ENCODE measurements around the gene MACROD2. TPM values are rescaled to one million over a fixed set of nuclear protein-coding genes. Genes with fewer than 3 reads are reported as not detected.
"Not testable (repeated sequence)": the region's sequence is repeated elsewhere in the genome, so short reads cannot be mapped to it uniquely, and the experiment has no call there.

MACROD2 gene
- total RNA-seq, 2 donors from 2014 or later: 8.3 to 21.8 TPM

- no peak for DNase-seq
- Histone ChIP-seq H3K27ac (no peak overlapping the region), H3K9me3 (no peaks in the 10 kb centered on the region), H3K36me3 (replicated peaks in 1 of 2; ENCODE audit: insufficient read depth in 1 of 2, low read depth in 2 of 2) (no peaks in the 10 kb centered on the region), H3K27me3 (no peaks in the 10 kb centered on the region), H3K4me1 (no peaks in the 10 kb centered on the region), H3K4me3 (no peak overlapping the region)
- intact Hi-C loops (cut with DNase I): no loop called here
- ATAC-seq: no peak
- no peak for TF ChIP-seq POLR2A (IDR thresholded peaks at IDR 0.05)
- no peak for TF ChIP-seq CTCF (IDR thresholded peaks at IDR 0.05)
- WGBS, 2 donors: 46 to 59% methylated on average over 5 of the region's 5 CpGs
Measured at GRCh38 chr20:15977026-15977425, 1981.7 kb downstream of the MACROD2 start.

- Histone ChIP-seq H3K27ac (no peak overlapping the region), H3K36me3 (replicated peaks in 1 of 2; ENCODE audit: insufficient read depth in 1 of 2, low read depth in 2 of 2) (no peaks in the 10 kb centered on the region), H3K9me3 (no peaks in the 10 kb centered on the region), H3K27me3 (no peaks in the 10 kb centered on the region), H3K4me1 (no peaks in the 10 kb centered on the region), H3K4me3 (no peak overlapping the region)
- DNase-seq (no peak), ATAC-seq (no peak)
- intact Hi-C loops (cut with DNase I): no loop called here
- 68 to 86% methylated on average over 1 of the region's 1 CpG for WGBS, 2 donors
- TF ChIP-seq POLR2A (IDR thresholded peaks at IDR 0.05) (no peak), CTCF (IDR thresholded peaks at IDR 0.05) (no peak)
Measured at GRCh38 chr20:15977758-15978157, 1982.4 kb downstream of the MACROD2 start.

- H3K27me3 ChIP-seq; intact Hi-C loops (cut with DNase I); H3K36me3 ChIP-seq (replicated peaks in 1 of 2; ENCODE audit: insufficient read depth in 1 of 2, low read depth in 2 of 2); H3K4me1 ChIP-seq; H3K4me3 ChIP-seq; H3K9me3 ChIP-seq; ATAC-seq: not testable (repeated sequence)
- peak overlapping the region; percentile 9 to 67 (median 50) for H3K27ac ChIP-seq
- WGBS, 2 donors: 71 to 76% methylated on average over 20 to 26 of the region's 26 CpGs
- DNase-seq: peak in 1 of 4 donors; percentile 9
Measured at GRCh38 chr20:15985494-15986368, 1990.4 kb downstream of the MACROD2 start.

- H3K9me3 ChIP-seq: no peaks in the 10 kb centered on the region
- no peaks in the 10 kb centered on the region for H3K4me1 ChIP-seq
- ATAC-seq (no peak), DNase-seq (no peak)
- H3K27me3 ChIP-seq: no peaks in the 10 kb centered on the region
- intact Hi-C loops (cut with DNase I): no loop called here
- no peak overlapping the region for H3K4me3 ChIP-seq
- H3K27ac ChIP-seq: peak overlapping the region in 3 of 4 donors; percentile 48 to 67 (median 52)
- no peaks in the 10 kb centered on the region for H3K36me3 ChIP-seq (replicated peaks in 1 of 2; ENCODE audit: insufficient read depth in 1 of 2, low read depth in 2 of 2)
- no peak for TF ChIP-seq CTCF (IDR thresholded peaks at IDR 0.05)
- 55 to 81% methylated on average over 3 of the region's 3 CpGs for WGBS, 2 donors
Measured at GRCh38 chr20:15986690-15987089, 1991.4 kb downstream of the MACROD2 start.

GRCh38 chr20:15991279-15991678 is 1996.0 kb downstream of the MACROD2 start:
- no peak for TF ChIP-seq CTCF (IDR thresholded peaks at IDR 0.05)
- no peak for TF ChIP-seq POLR2A (IDR thresholded peaks at IDR 0.05)
- Histone ChIP-seq H3K4me1 (no peaks in the 10 kb centered on the region), H3K9me3 (no peaks in the 10 kb centered on the region), H3K27me3 (no peaks in the 10 kb centered on the region), H3K4me3 (no peak overlapping the region), H3K36me3 (replicated peaks in 1 of 2; ENCODE audit: insufficient read depth in 1 of 2, low read depth in 2 of 2) (no peaks in the 10 kb centered on the region), H3K27ac (no peak overlapping the region)
- intact Hi-C loops (cut with DNase I): no loop called here
- no peak for DNase-seq
- ATAC-seq: no peak

All from body of pancreas (tissue), 4 donors.